Measurements from ENCODE around the gene TMEM256.
A peak's percentile ranks its signal among the peaks of the same experiment; 100 is the strongest.

The TMEM256 gene

GRCh38 chr17:7403977-7404736 is at the start of gene TMEM256:
TSS of gene TMEM256 (minus strand) at chr17:7404097. CDS start at chr17:7404084, 13 bp downstream.
- DNase-seq: peak; percentile 99

GRCh38 chr17:7448461-7448860 is 44.6 kb upstream of the TMEM256 start:
- DNase-seq: no peak

GRCh38 chr17:7445619-7445968 is 41.7 kb upstream of the TMEM256 start:
- peak; percentile 34 for DNase-seq

- peak; percentile 18 for DNase-seq
Observed at GRCh38 chr17:7444682-7445618, 41.1 kb upstream of the TMEM256 start, which contains the start of gene CHRNB1. TSS of gene CHRNB1 (plus strand) at chr17:7445061. CDS start at chr17:7445128, 67 bp downstream.

- no peak for DNase-seq
Observed at GRCh38 chr17:7443499-7444485, 39.9 kb upstream of the TMEM256 start.

GRCh38 chr17:7442142-7442541 is 38.2 kb upstream of the TMEM256 start:
- DNase-seq: no peak

- no peak for DNase-seq
Observed at GRCh38 chr17:7441266-7441665, 37.4 kb upstream of the TMEM256 start.

GRCh38 chr17:7440834-7441195 is 36.9 kb upstream of the TMEM256 start:
- no peak for DNase-seq

- peak; percentile 21 for DNase-seq
Observed at GRCh38 chr17:7440113-7440833, 36.4 kb upstream of the TMEM256 start.

- no peak for DNase-seq
Observed at GRCh38 chr17:7439462-7440112, 35.7 kb upstream of the TMEM256 start, which contains the start of gene FGF11. TSS of gene FGF11 (plus strand) at chr17:7439512. CDS start at chr17:7439621, 109 bp downstream.

GRCh38 chr17:7438656-7439460 is 35.0 kb upstream of the TMEM256 start:
- no peak for DNase-seq

- peak; percentile 35 for DNase-seq
Observed at GRCh38 chr17:7437950-7438614, 34.2 kb upstream of the TMEM256 start.

GRCh38 chr17:7437369-7437863 is 33.5 kb upstream of the TMEM256 start:
- DNase-seq: no peak

GRCh38 chr17:7436556-7437368 is 32.9 kb upstream of the TMEM256 start:
- peak; percentile 81 for DNase-seq

- peak; percentile 63 for DNase-seq
Observed at GRCh38 chr17:7435676-7436555, 32.0 kb upstream of the TMEM256 start.

GRCh38 chr17:7432296-7432695 is 28.4 kb upstream of the TMEM256 start:
- no peak for DNase-seq

- DNase-seq: no peak
Observed at GRCh38 chr17:7431231-7431630, 27.3 kb upstream of the TMEM256 start.

GRCh38 chr17:7429722-7430121 is 25.8 kb upstream of the TMEM256 start:
- DNase-seq: no peak

All from hematopoietic multipotent progenitor cell treated with erythropoietin and hydrocortisone succinate and interleukin-3 and kit ligand, for 8 days (in vitro differentiated cells).